GM12892 (cell line): ENCODE measurements around the gene BOLA3.

ENCODE experiments used
- POLR2A ChIP-seq: IDR thresholded peaks from 2 replicates; pipeline ENCODE4 v1.6.1; 2011; ENCODE audit warnings: low read depth, low read length, control low read depth
- POLR2AphosphoS5 ChIP-seq: IDR thresholded peaks from 2 replicates; pipeline ENCODE4 v1.6.1; 2011; ENCODE audit warnings: low read depth, low read length, control low read depth
- TAF1 ChIP-seq: IDR thresholded peaks from 2 replicates; pipeline ENCODE4 v1.6.1; 2011; ENCODE audit warnings: low read depth, mild to moderate bottlenecking, control low read depth, low read length, borderline replicate concordance

DNA sequence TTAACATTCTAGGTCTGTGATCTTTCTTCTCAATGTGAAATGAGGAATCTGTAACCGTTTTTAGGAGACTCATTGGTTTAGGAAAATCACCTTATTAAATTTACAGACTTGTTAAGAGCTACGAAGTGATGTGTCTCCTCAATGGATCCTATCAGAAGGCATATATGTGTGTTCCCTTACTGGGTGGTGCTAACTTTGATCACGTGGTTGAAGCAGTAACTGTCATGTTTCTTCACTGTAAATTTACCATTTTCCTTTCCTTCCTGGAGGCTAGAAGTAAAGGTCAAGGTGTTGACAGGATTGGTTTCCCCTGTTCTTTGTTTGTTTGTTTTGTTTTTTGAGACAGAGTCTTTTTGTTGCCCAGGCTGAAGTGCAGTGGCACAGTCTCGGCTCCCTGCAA is 49.3 kb upstream of the BOLA3 start:
- TF ChIP-seq TAF1 = no peak
- no peak for TF ChIP-seq POLR2A
- no peak for TF ChIP-seq POLR2AphosphoS5
